Right cardiac atrium (tissue), 5 donors: ENCODE measurements around the gene VOPP1. TPM values are rescaled to one million over a fixed set of nuclear protein-coding genes. Genes with fewer than 3 reads are reported as not detected.

Source experiments
- ATAC-seq, 2 donors: fragments of 200-7000 bp; cut with Tn5 transposase; one replicate each; pipeline versions ENCODE4 v1.8.0 to v1.9.1; 2020; ENCODE audit warnings: moderate library complexity in 2 of 2, mild to moderate bottlenecking in 1 of 2
- DNase-seq, 3 donors: peaks; one replicate each; pipeline ENCODE4 v3.0.0-alpha.2; 2020
- H3K27ac ChIP-seq: one replicate; pipeline ENCODE4 v1.5.1; 2013; ENCODE audit warnings: mild to moderate bottlenecking, low read length, control low read depth, moderate library complexity
- H3K27me3 ChIP-seq: one replicate; pipeline ENCODE4 v1.6.1; 2013; ENCODE audit not compliant: control insufficient read depth, insufficient read depth
- H3K4me1 ChIP-seq: one replicate; pipeline ENCODE4 v1.6.1; 2013; ENCODE audit warnings: low read length; ENCODE audit not compliant: control insufficient read depth, insufficient read depth
- H3K4me3 ChIP-seq: one replicate; pipeline ENCODE4 v1.5.1; 2013; ENCODE audit warnings: low read length, control low read depth
- H3K9me3 ChIP-seq: one replicate; pipeline ENCODE4 v1.6.1; 2013; ENCODE audit warnings: low read length; ENCODE audit not compliant: control insufficient read depth
- WGBS: extraction: QIAGEN DNeasy Blood & Tissue Kit; methylation state at CpG from one replicate; pipeline ENCODE4 v1.1.7; 2013; 5-methylcytosine and 5-hydroxymethylcytosine counted together
- intact Hi-C, 4 donors: fragments of 100-400 bp; cut with DNase I; formaldehyde crosslinking; loops; one replicate each; pipeline versions ENCODE4 v1.11.0 to v1.14.0; 2022 to 2023
- polyA plus RNA-seq: library from polyadenylated mRNA; stranded (reverse); fragments of 200-250 nt; gene quantifications from one replicate; pipeline ENCODE4 v1.2.3, GENCODE V29; 2013
- total RNA-seq, 4 donors: library from RNA; stranded (reverse); fragmentation: NEBNext Ultra II Directional; extraction: Animal tissue kit (Norgen Biotek cat#: 25700); gene quantifications; one replicate each; pipeline ENCODE4 v1.2.1, GENCODE V29; 2021
- donor health status: healthy with polysubstance abuse.
- donor health status: DM: no; HTN: yes; CAD: no.
- donor health status: DM: no; HTN: no; CAD: no.
- donor health status: DM: no; HTN: yes; CAD: no; lungs with severe emphysema.
- donor health status: DM: yes; HTN: yes; CAD: no.

VOPP1 gene
- total and polyA plus RNA-seq, 5 donors = 12.7 to 21.8 (median 20.7) TPM

DNA sequence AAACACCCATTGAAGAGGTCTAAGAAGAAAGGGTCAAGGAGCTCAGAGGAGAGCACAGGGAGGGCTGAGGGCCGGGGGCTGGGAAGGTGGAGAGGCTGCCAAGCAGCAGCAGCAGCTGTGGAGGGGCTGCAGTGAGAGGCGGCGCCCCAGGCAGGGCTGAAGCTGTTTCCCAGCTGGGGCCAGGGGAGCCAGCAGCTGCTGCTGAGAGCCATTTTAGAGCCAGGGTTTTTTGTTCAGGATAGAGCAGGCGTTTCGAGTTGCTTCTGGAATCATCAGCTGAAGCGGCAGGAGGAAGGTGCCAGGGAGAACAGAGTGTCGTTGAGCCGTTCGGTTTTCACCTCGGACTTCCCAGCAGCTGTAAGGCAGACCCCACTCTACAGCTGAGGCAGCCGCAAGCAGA is 144.5 kb downstream of the VOPP1 start:
- no peaks in the 10 kb centered on the region for H3K9me3 ChIP-seq
- DNase-seq (no peak), ATAC-seq (no peak)
- H3K4me3 ChIP-seq = no peak overlapping the region
- no peaks in the 10 kb centered on the region for H3K27me3 ChIP-seq
- intact Hi-C loops = no loop called here
- H3K27ac ChIP-seq = no peak overlapping the region
- no peaks in the 10 kb centered on the region for H3K4me1 ChIP-seq
- WGBS = 72% methylated on average over 11 of the region's 11 CpGs

DNA sequence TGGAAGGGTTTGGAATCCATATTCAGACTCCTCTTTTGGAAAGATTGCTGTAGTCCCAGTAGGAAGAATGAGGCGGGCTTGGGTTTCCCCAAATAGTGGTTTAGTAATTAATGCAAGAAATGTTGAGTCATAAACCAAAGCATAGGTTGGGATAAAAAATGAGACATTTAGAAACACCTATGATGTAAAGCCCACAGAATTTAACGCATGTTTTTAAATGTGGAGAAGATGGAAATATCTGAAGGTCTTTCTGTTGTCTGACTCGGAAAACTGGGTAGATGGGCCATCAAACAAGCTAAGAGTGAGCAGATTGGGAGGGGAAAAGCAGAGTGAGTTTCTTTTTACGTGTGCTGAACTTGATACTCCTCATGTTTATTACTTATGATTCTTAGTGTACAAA is 145.0 kb downstream of the VOPP1 start:
- no peak for ATAC-seq
- no peak for DNase-seq

DNA sequence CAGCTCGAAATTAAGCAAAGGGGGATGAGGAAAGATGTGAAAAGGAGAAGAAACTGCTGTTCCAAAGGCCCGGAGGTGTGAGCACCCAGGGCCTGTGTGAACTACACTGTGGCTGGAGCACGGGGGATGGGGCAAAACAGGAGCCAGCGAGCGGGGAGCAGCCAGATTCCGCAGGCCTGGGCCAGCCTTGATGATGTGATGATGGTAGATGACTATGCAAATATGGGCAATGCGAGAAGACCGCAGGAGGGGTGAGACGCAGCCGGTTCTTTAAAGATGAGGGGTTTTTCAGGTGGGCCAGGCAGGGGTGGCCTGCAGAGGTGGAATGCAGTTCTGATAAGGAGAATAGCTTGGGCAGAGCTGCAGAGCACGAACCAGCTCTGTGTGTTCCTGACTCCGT is 145.6 kb downstream of the VOPP1 start:
- H3K4me1 ChIP-seq = no peaks in the 10 kb centered on the region
- 80% methylated on average over 12 of the region's 12 CpGs for WGBS

More for the DNA sequence above, 145.0 kb downstream of the VOPP1 start:
- H3K27ac ChIP-seq = no peak overlapping the region
- no peak overlapping the region for H3K4me3 ChIP-seq
- H3K27me3 ChIP-seq = no peaks in the 10 kb centered on the region
- no peaks in the 10 kb centered on the region for H3K4me1 ChIP-seq
- no peaks in the 10 kb centered on the region for H3K9me3 ChIP-seq
- intact Hi-C loops = no loop called here
- WGBS = 70% methylated on average over 4 of the region's 4 CpGs

DNA sequence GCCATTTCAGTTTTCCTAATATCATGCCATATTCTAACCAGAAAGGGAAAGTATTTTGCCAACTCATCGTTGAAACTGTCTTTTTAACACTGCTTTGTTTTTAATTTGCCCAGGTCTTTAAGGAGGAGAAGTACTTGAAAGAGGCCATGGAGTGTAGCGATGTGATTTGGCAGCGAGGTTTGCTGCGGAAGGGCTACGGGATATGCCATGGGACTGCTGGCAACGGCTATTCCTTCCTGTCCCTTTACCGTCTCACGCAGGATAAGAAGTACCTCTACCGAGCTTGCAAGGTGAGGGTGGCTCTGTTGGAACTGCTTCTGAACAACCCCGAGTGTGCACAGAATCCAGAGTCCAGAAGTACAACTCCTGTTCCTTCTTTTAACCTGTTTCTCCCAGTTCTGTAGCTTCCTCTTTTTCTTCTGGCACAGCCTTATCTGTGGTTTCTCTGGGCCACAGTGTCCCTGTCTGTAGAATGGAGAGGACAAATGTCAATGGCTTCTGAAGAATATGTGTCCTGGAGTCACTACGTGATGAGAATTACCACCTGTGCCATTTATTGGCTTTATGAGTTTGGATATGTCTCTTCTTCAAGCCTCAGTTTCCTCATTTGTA is 147.1 kb downstream of the VOPP1 start:
- Histone ChIP-seq H3K4me1 (no peaks in the 10 kb centered on the region), H3K27ac (no peak overlapping the region), H3K9me3 (no peaks in the 10 kb centered on the region), H3K27me3 (no peaks in the 10 kb centered on the region), H3K4me3 (no peak overlapping the region)
- WGBS = 91% methylated on average over 11 of the region's 11 CpGs
- ATAC-seq = no peak
- intact Hi-C loops = no loop called here
- DNase-seq = no peak

More for the DNA sequence above, 145.6 kb downstream of the VOPP1 start:
- Histone ChIP-seq H3K27ac (no peak overlapping the region), H3K27me3 (no peaks in the 10 kb centered on the region), H3K9me3 (no peaks in the 10 kb centered on the region), H3K4me3 (no peak overlapping the region)
- intact Hi-C loops = no loop called here
- no peak for ATAC-seq
- DNase-seq = no peak

DNA sequence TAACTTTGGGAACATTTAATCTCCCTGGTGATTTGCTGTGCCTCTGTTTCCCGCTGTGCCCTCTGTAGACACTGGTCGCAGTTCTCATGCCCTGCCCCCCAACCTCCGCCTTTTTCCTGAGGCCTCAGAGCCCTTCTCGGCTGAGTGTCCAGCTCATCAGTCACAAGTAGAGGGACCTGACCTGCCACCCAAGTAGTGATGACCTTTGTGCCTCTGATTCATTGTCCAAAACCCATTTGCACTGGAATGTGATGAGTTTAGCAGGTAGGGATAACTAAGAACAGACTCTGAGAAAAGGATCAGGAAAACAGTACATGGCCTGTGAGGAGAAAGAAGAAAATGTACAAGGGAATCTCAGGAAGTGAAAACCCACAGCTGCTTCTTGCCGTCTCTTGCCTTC is 148.4 kb downstream of the VOPP1 start:
- H3K4me3 ChIP-seq = no peak overlapping the region
- no peak overlapping the region for H3K27ac ChIP-seq
- ATAC-seq (no peak), DNase-seq (no peak)
- WGBS = 72% methylated on average over 5 of the region's 5 CpGs
- no peaks in the 10 kb centered on the region for H3K4me1 ChIP-seq
- intact Hi-C loops = no loop called here
- no peaks in the 10 kb centered on the region for H3K27me3 ChIP-seq
- H3K9me3 ChIP-seq = no peaks in the 10 kb centered on the region

DNA sequence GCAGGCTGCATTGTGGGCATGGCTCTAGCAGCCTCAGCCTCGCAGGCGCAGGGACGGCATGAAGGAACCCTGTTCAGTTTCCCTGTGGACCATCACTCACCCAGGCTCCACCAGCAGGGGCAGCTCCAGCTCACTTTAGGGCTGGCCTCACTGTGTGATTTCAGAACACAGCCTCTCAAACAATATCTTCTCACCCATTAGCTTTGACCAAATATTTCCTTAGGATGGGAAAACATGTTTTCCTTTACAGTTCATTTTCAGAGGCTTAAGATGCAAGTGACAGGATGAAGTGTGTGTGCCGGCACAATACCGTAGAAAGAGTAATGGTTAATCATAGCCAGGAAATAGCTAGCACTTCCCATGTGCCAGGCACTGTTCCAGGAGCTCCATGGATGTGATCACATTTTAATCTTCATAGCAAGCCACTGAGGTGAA is 149.0 kb downstream of the VOPP1 start:
- intact Hi-C loops = no loop called here
- ATAC-seq (no peak), DNase-seq (no peak)
- Histone ChIP-seq H3K27ac (no peak overlapping the region), H3K27me3 (no peaks in the 10 kb centered on the region), H3K4me3 (no peak overlapping the region), H3K4me1 (no peaks in the 10 kb centered on the region), H3K9me3 (no peaks in the 10 kb centered on the region)
- WGBS = 58% methylated on average over 5 of the region's 5 CpGs

Other genes with a start within 250 kb of the VOPP1 start
- gene LANCL2, start 207.2 kb downstream of the VOPP1 start, total RNA-seq = 1 to 10 TPM; 7.5 to 9.9 (median 8.8) TPM
- gene LANCL2, start 207.2 kb downstream of the VOPP1 start, polyA plus RNA-seq = 4.2 TPM